Esophagus muscularis mucosa (tissue), 4 donors: Measurements from ENCODE around the gene LBHD1. TPM values are rescaled to one million over a fixed set of nuclear protein-coding genes. Genes with fewer than 3 reads are reported as not detected.
A peak's percentile ranks its signal among the peaks of the same experiment; 100 is the strongest.

Experiments used
- DNase-seq: peaks from one replicate; pipeline ENCODE4 v3.0.0-alpha.2; 2017; ENCODE audit errors: extremely low spot score
- H3K27ac ChIP-seq, 4 donors: fragments of 200-600 bp; sonication (generic); replicated peaks in 1 of 4; 1 replicate in 3 of 4; 2 replicates in 1 of 4; pipeline ENCODE4 v1.5.1; 2016 to 2019; ENCODE audit warnings: mild to moderate bottlenecking in 1 of 4
- H3K27me3 ChIP-seq, 4 donors: fragments of 200-600 bp; sonication (generic); one replicate each; pipeline versions ENCODE4 v1.5.1 to v1.6.0; 2016 to 2019
- H3K36me3 ChIP-seq, 4 donors: fragments of 200-600 bp; sonication (generic); one replicate each; pipeline ENCODE4 v1.5.1; 2016 to 2019
- H3K4me1 ChIP-seq, 4 donors: fragments of 200-600 bp; sonication (generic); one replicate each; pipeline ENCODE4 v1.5.1; 2016 to 2019
- H3K4me3 ChIP-seq, 4 donors: fragments of 200-600 bp; sonication (generic); 1 replicate in 2 of 4; 2 replicates in 2 of 4; pipeline ENCODE4 v1.5.1; 2016 to 2019; ENCODE audit warnings: mild to moderate bottlenecking in 4 of 4, moderate library complexity in 1 of 4
- H3K9me3 ChIP-seq, 4 donors: fragments of 200-600 bp; sonication (generic); 1 replicate in 3 of 4; 2 replicates in 1 of 4; pipeline ENCODE4 v1.5.1; 2016 to 2019
- EP300 ChIP-seq: sonication (generic); formaldehyde crosslinking; IDR thresholded peaks from one replicate; pipeline ENCODE4 v1.6.1; 2017; ENCODE audit warnings: antibody characterized with exemption
- POLR2A ChIP-seq: fragments of 450-650 bp; IDR thresholded peaks from one replicate; pipeline ENCODE4 v1.6.1; 2017; ENCODE audit warnings: antibody characterized with exemption, moderate library complexity, mild to moderate bottlenecking, low read depth
- POLR2AphosphoS5 ChIP-seq, 2 donors: sonication (generic); formaldehyde crosslinking; IDR thresholded peaks; one replicate each; pipeline ENCODE4 v1.6.1; 2017; ENCODE audit warnings: antibody characterized with exemption in 2 of 2
- WGBS: methylation state at CpG from one replicate; pipeline ENCODE4 v1.1.5; 2018; 5-methylcytosine and 5-hydroxymethylcytosine counted together
- intact Hi-C: fragments of 100-400 bp; cut with DNase I; formaldehyde crosslinking; loops from one replicate; pipeline ENCODE4 v1.15.1; 2023
- total RNA-seq, 4 donors: library from RNA; depleted of rRNA; stranded (reverse); fragments of >200 nt; gene quantifications; one replicate each; pipeline versions ENCODE4 v1.1.0 to v1.2.1, GENCODE V29; 2016
- TF ChIP-seq, protein P1 (sequence below), 3 experiments: fragments of 200-600 bp in 2 of 3; fragments of 450-650 bp in 1 of 3; sonication (generic) in 2 of 3; IDR thresholded peaks; one replicate each; pipeline ENCODE4 v1.5.1; 2017 to 2019; ENCODE audit warnings: antibody characterized with exemption in 3 of 3, mild to moderate bottlenecking in 2 of 3, moderate library complexity in 1 of 3

The LBHD1 gene
- total RNA-seq, 4 donors from 2014 or later, result 1.6 to 2.5 (median 1.7) TPM

DNA sequence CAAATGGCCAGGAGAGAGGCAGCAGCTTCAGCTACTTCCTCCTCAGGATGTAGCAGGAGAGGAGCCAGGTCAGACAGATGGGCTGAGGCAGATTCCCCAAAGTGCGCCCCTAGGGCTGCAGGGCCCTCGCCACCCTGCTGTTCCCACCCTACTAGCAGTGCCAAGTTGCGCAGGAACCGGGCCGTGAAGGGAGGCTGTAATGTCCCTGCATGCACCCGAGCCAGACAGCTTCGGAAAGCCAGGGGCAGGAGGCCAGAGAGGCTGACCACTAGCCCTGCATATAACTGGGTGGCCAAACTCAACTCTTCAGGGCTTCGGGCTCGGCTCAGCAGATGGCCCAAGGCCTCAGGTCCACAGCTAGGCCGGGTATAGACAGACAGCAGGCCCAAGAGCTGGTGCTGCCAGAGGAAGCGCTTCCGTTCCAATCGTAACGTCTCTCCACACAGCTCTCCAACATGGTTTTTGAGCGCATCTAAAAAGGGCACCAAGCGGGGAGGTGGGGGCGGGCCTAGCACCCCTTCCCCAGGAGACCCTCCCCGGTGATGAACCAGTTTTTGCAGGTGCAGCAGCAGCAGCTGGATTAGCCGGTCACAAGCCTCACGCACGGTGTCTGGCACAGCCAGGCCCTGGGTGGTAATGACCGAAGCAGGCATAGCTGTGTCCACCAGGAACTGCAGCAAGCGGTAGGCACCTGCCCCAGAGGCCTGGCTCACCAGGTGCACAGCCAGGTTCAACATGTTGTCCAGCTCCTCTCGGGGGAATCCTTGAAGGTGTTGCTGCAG is 23.7 kb downstream of the LBHD1 start:
- intact Hi-C loops, result no loop called here
- WGBS, result 95% methylated on average over 13 of the region's 24 CpGs
- H3K36me3 ChIP-seq, result peaks cover 20 to 41% (median 39%) of the 10 kb centered on the region in 4 donors
- no peak for DNase-seq
- no peak for TF ChIP-seq POLR2AphosphoS5 (IDR thresholded peaks at IDR 0.05)
- no peak for TF ChIP-seq POLR2A
- TF ChIP-seq EP300, result no peak
- TF ChIP-seq, protein P1, sequence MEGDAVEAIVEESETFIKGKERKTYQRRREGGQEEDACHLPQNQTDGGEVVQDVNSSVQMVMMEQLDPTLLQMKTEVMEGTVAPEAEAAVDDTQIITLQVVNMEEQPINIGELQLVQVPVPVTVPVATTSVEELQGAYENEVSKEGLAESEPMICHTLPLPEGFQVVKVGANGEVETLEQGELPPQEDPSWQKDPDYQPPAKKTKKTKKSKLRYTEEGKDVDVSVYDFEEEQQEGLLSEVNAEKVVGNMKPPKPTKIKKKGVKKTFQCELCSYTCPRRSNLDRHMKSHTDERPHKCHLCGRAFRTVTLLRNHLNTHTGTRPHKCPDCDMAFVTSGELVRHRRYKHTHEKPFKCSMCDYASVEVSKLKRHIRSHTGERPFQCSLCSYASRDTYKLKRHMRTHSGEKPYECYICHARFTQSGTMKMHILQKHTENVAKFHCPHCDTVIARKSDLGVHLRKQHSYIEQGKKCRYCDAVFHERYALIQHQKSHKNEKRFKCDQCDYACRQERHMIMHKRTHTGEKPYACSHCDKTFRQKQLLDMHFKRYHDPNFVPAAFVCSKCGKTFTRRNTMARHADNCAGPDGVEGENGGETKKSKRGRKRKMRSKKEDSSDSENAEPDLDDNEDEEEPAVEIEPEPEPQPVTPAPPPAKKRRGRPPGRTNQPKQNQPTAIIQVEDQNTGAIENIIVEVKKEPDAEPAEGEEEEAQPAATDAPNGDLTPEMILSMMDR (IDR thresholded peaks at IDR 0.05), result no peak
- no peaks in the 10 kb centered on the region for H3K27me3 ChIP-seq
- H3K4me3 ChIP-seq, result no peak overlapping the region
- peak overlapping the region in 1 of 4 donors; percentile 92 for H3K27ac ChIP-seq
- peaks cover 41 to 62% (median 49%) of the 10 kb centered on the region in 4 donors for H3K4me1 ChIP-seq
- no peaks in the 10 kb centered on the region for H3K9me3 ChIP-seq

DNA sequence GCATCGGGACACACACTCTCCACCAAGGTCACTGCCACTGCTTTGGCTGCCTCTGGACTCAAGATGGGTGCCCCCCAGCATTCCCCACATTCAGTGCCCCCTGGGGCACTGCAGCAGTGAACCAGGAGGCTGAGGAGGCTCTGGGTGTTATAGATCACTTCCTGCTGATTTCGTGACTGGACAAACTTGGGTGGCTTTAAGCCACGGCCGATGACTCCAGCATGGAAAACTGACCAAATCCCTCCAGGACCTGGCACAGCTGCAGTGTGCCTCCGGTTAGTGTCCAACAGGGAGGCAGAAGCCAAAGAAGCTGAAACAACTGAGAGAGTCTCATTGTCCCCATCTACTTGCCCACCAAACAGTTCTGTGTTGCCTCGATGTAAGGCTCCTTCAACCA is 24.5 kb downstream of the LBHD1 start:
- Histone ChIP-seq H3K27me3 (no peaks in the 10 kb centered on the region), H3K4me3 (no peak overlapping the region), H3K36me3 (peaks cover 23 to 48% (median 46%) of the 10 kb centered on the region in 4 donors), H3K27ac (peak overlapping the region in 1 of 4 donors; percentile 92), H3K4me1 (peaks cover 40 to 63% (median 46%) of the 10 kb centered on the region in 4 donors), H3K9me3 (no peaks in the 10 kb centered on the region)
- no peak for DNase-seq
- intact Hi-C loops, result no loop called here
- WGBS, result 83% methylated on average over 4 of the region's 6 CpGs
- TF ChIP-seq POLR2A, result no peak
- TF ChIP-seq EP300, result no peak
- no peak for TF ChIP-seq POLR2AphosphoS5 (IDR thresholded peaks at IDR 0.05)
- TF ChIP-seq, protein P1 (IDR thresholded peaks at IDR 0.05), result no peak

DNA sequence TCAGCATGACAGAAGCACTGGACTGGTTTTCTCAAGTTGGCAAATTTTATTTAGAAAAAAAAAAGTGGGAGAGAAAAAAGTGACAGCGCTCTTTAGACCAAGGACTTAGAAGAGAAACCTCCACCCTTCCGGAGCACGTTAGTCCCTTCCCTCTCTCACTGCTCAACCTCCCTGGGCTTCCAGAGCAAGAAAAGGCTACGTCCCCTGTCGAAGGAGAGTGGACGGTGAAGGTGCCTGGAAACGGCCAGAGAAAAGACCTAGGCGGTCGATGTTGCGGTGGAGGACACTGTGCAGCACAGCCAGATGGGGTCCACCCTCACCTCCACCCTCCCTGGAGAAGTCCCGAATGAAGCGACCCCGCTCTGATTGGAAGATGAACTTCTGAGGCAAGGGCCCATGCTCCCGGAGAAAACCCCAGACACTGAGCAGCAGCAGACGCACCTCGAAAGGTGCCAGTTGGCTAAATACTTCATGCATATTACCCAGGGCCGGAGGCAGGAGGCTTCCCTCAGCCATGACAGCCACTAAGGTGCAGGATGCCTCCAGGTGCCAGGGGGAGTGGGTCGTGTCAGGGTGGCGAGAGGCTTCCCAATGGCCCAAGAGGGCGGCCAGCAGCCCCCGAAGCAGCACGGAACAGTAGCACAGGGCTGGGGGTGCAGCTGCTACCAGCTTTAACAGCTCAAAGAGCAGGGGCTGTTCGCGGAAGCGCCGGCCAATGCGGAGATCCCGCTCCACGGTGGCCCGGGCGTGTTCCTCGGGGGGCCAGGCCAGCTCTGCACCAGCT is 25.1 kb downstream of the LBHD1 start:
- peak overlapping the region; percentile 81 to 96 (median 86) for H3K4me3 ChIP-seq
- no peaks in the 10 kb centered on the region for H3K9me3 ChIP-seq
- WGBS, result 38% methylated on average over 17 of the region's 32 CpGs
- peak overlapping the region; percentile 45 to 92 (median 91) for H3K27ac ChIP-seq
- intact Hi-C loops, result no loop called here
- H3K4me1 ChIP-seq, result peaks cover 34 to 57% (median 41%) of the 10 kb centered on the region in 4 donors
- no peaks in the 10 kb centered on the region for H3K27me3 ChIP-seq
- H3K36me3 ChIP-seq, result peaks cover 23 to 54% (median 46%) of the 10 kb centered on the region in 4 donors
- TF ChIP-seq, protein P1 (IDR thresholded peaks at IDR 0.05), result no peak
- no peak for TF ChIP-seq POLR2A
- no peak for TF ChIP-seq POLR2AphosphoS5 (IDR thresholded peaks at IDR 0.05)
- TF ChIP-seq EP300, result no peak
- no peak for DNase-seq

DNA sequence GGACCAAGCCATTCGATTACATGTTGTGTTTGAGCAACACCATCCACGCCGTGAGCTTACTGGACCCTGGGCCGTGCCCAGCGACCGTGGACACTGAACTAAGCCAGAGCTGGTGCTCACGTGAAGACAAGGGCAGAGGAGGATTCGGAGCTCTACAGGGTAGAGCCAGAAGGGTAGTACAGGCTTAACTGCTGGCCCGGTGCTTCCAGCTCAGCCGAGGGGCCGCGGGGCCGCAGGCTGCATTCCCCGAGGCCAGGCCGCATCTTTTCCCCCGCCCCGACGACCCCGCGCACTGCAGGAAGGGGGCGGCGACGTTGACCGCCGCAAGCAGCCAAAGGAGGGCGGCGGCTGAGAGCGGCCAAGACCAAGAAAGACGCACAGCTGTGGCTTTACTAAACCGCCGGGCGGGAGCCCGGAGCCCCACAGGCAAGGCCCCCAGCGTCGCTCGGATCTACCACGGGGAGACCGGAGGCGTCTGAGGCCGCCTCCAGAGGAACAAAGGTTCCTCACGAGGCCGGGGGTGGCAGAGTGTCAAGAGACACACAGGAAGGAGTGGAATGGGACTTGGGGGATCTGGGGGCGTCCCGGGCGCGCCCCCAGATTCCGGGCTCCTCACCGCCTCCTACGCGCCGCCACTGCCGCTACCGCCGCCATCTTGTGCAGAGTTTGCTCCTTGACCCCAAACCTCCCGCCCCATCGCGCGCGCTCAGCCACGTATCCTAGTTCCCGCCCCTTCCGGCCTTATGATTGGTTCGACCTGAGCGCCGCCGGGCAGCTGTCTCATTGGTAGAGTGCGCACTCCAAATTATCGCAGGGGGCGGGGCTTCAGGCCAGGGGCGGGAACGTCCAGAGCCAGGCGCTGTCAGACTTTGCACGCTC is 25.9 kb downstream of the LBHD1 start, which contains the start of gene GANAB:
GANAB (minus strand) TSS at position 668 of the 879 bp plus-strand sequence; CDS start at position 654, 14 bp downstream.
- intact Hi-C loops, result no loop called here
- no peaks in the 10 kb centered on the region for H3K27me3 ChIP-seq
- peak within 1 kb of the TSS; percentile 81 to 96 (median 86) for H3K4me3 ChIP-seq
- peak; percentile 100 for DNase-seq
- H3K9me3 ChIP-seq, result no peaks in the 10 kb centered on the region
- peaks cover 23 to 56% (median 46%) of the 10 kb centered on the region in 4 donors for H3K36me3 ChIP-seq
- TF ChIP-seq POLR2AphosphoS5 (IDR thresholded peaks at IDR 0.05) (peak; percentile 90 to 91), EP300 (no peak), POLR2A (peak; percentile 72)
- TF ChIP-seq, protein P1 (IDR thresholded peaks at IDR 0.05), result peak in 1 of 3 experiments; percentile 3
- H3K4me1 ChIP-seq, result peaks cover 26 to 48% (median 36%) of the 10 kb centered on the region in 4 donors
- 0% methylated on average over 33 of the region's 73 CpGs for WGBS
- H3K27ac ChIP-seq, result peak within 1 kb of the TSS; percentile 91 to 96 (median 92)
